ENCODE results near the gene CAB39L. TPM values are rescaled to one million over a fixed set of nuclear protein-coding genes. Genes with fewer than 3 reads are reported as not detected.
A peak's percentile ranks its signal among the peaks of the same experiment; 100 is the strongest.

The CAB39L gene
- total and polyA plus RNA-seq, 2 donors = 7.6 to 7.9 TPM

GRCh38 chr13:49410477-49410876 lies 33.4 kb downstream of the CAB39L start:
- Histone ChIP-seq H3K9me3 (ENCODE audit: control insufficient read depth in 2 of 2, insufficient read depth in 1 of 2, low read length in 1 of 2) (no peaks in the 10 kb centered on the region), H3K27me3 (ENCODE audit: control insufficient read depth in 2 of 2, insufficient read depth in 1 of 2, low read length in 1 of 2) (no peaks in the 10 kb centered on the region), H3K4me1 (ENCODE audit: control insufficient read depth in 2 of 2, insufficient read depth in 2 of 2, low read length in 2 of 2) (no peaks in the 10 kb centered on the region), H3K27ac (ENCODE audit: low read depth in 1 of 2, low read length in 1 of 2) (no peak overlapping the region), H3K36me3 (ENCODE audit: control insufficient read depth in 2 of 2, insufficient read depth in 2 of 2, low read length in 1 of 2) (no peaks in the 10 kb centered on the region), H3K4me3 (ENCODE audit: low read length in 2 of 2) (no peak overlapping the region)
- no peak for DNase-seq (ENCODE audit: low read depth in 6 of 9, low spot score in 9 of 9)

GRCh38 chr13:49410006-49410405 lies 33.9 kb downstream of the CAB39L start:
- Histone ChIP-seq H3K9me3 (ENCODE audit: control insufficient read depth in 2 of 2, insufficient read depth in 1 of 2, low read length in 1 of 2) (no peaks in the 10 kb centered on the region), H3K4me3 (ENCODE audit: low read length in 2 of 2) (no peak overlapping the region), H3K36me3 (ENCODE audit: control insufficient read depth in 2 of 2, insufficient read depth in 2 of 2, low read length in 1 of 2) (no peaks in the 10 kb centered on the region), H3K4me1 (ENCODE audit: control insufficient read depth in 2 of 2, insufficient read depth in 2 of 2, low read length in 2 of 2) (no peaks in the 10 kb centered on the region), H3K27ac (ENCODE audit: low read depth in 1 of 2, low read length in 1 of 2) (no peak overlapping the region), H3K27me3 (ENCODE audit: control insufficient read depth in 2 of 2, insufficient read depth in 1 of 2, low read length in 1 of 2) (no peaks in the 10 kb centered on the region)
- DNase-seq (ENCODE audit: low read depth in 6 of 9, low spot score in 9 of 9) = no peak
- WGBS = 84% methylated on average over 4 of the region's 4 CpGs

GRCh38 chr13:49409008-49409407 lies 34.9 kb downstream of the CAB39L start:
- no peaks in the 10 kb centered on the region for H3K27me3 ChIP-seq (ENCODE audit: control insufficient read depth in 2 of 2, insufficient read depth in 1 of 2, low read length in 1 of 2)
- no peak for DNase-seq (ENCODE audit: low read depth in 6 of 9, low spot score in 9 of 9)
- H3K9me3 ChIP-seq (ENCODE audit: control insufficient read depth in 2 of 2, insufficient read depth in 1 of 2, low read length in 1 of 2) = no peaks in the 10 kb centered on the region
- H3K4me1 ChIP-seq (ENCODE audit: control insufficient read depth in 2 of 2, insufficient read depth in 2 of 2, low read length in 2 of 2) = no peaks in the 10 kb centered on the region
- no peak overlapping the region for H3K27ac ChIP-seq (ENCODE audit: low read depth in 1 of 2, low read length in 1 of 2)
- H3K4me3 ChIP-seq (ENCODE audit: low read length in 2 of 2) = no peak overlapping the region
- no peaks in the 10 kb centered on the region for H3K36me3 ChIP-seq (ENCODE audit: control insufficient read depth in 2 of 2, insufficient read depth in 2 of 2, low read length in 1 of 2)
- 97% methylated on average over 3 of the region's 3 CpGs for WGBS

- no peaks in the 10 kb centered on the region for H3K27me3 ChIP-seq (ENCODE audit: control insufficient read depth in 2 of 2, insufficient read depth in 1 of 2, low read length in 1 of 2)
- H3K36me3 ChIP-seq (ENCODE audit: control insufficient read depth in 2 of 2, insufficient read depth in 2 of 2, low read length in 1 of 2) = no peaks in the 10 kb centered on the region
- H3K4me3 ChIP-seq (ENCODE audit: low read length in 2 of 2) = no peak overlapping the region
- no peak for DNase-seq (ENCODE audit: low read depth in 6 of 9, low spot score in 9 of 9)
- H3K27ac ChIP-seq (ENCODE audit: low read depth in 1 of 2, low read length in 1 of 2) = no peak overlapping the region
- H3K4me1 ChIP-seq (ENCODE audit: control insufficient read depth in 2 of 2, insufficient read depth in 2 of 2, low read length in 2 of 2) = no peaks in the 10 kb centered on the region
- H3K9me3 ChIP-seq (ENCODE audit: control insufficient read depth in 2 of 2, insufficient read depth in 1 of 2, low read length in 1 of 2) = no peaks in the 10 kb centered on the region
- 98% methylated on average over 4 of the region's 4 CpGs for WGBS
Measured at GRCh38 chr13:49407936-49408335, 35.9 kb downstream of the CAB39L start.

GRCh38 chr13:49407068-49407467 lies 36.8 kb downstream of the CAB39L start:
- WGBS = 99% methylated on average over 1 of the region's 1 CpG
- Histone ChIP-seq H3K36me3 (ENCODE audit: control insufficient read depth in 2 of 2, insufficient read depth in 2 of 2, low read length in 1 of 2) (no peaks in the 10 kb centered on the region), H3K9me3 (ENCODE audit: control insufficient read depth in 2 of 2, insufficient read depth in 1 of 2, low read length in 1 of 2) (no peaks in the 10 kb centered on the region), H3K4me3 (ENCODE audit: low read length in 2 of 2) (no peak overlapping the region), H3K27me3 (ENCODE audit: control insufficient read depth in 2 of 2, insufficient read depth in 1 of 2, low read length in 1 of 2) (no peaks in the 10 kb centered on the region), H3K4me1 (ENCODE audit: control insufficient read depth in 2 of 2, insufficient read depth in 2 of 2, low read length in 2 of 2) (no peaks in the 10 kb centered on the region), H3K27ac (ENCODE audit: low read depth in 1 of 2, low read length in 1 of 2) (no peak overlapping the region)
- no peak for DNase-seq (ENCODE audit: low read depth in 6 of 9, low spot score in 9 of 9)

- Histone ChIP-seq H3K36me3 (ENCODE audit: control insufficient read depth in 2 of 2, insufficient read depth in 2 of 2, low read length in 1 of 2) (no peaks in the 10 kb centered on the region), H3K9me3 (ENCODE audit: control insufficient read depth in 2 of 2, insufficient read depth in 1 of 2, low read length in 1 of 2) (no peaks in the 10 kb centered on the region), H3K4me1 (ENCODE audit: control insufficient read depth in 2 of 2, insufficient read depth in 2 of 2, low read length in 2 of 2) (no peaks in the 10 kb centered on the region), H3K27me3 (ENCODE audit: control insufficient read depth in 2 of 2, insufficient read depth in 1 of 2, low read length in 1 of 2) (no peaks in the 10 kb centered on the region), H3K4me3 (ENCODE audit: low read length in 2 of 2) (no peak overlapping the region), H3K27ac (ENCODE audit: low read depth in 1 of 2, low read length in 1 of 2) (no peak overlapping the region)
- 74% methylated on average over 1 of the region's 1 CpG for WGBS
- no peak for DNase-seq (ENCODE audit: low read depth in 6 of 9, low spot score in 9 of 9)
Measured at GRCh38 chr13:49404703-49405020, 39.2 kb downstream of the CAB39L start.

GRCh38 chr13:49403996-49404702 lies 39.7 kb downstream of the CAB39L start:
- 92% methylated on average over 7 of the region's 7 CpGs for WGBS

GRCh38 chr13:49400755-49401659 lies 42.9 kb downstream of the CAB39L start:
- WGBS = 25% methylated on average over 7 of the region's 7 CpGs
- peak in 3 of 9 donors; percentile 7 to 40 (median 16) for DNase-seq (ENCODE audit: low read depth in 6 of 9, low spot score in 9 of 9)
- Histone ChIP-seq H3K27me3 (ENCODE audit: control insufficient read depth in 2 of 2, insufficient read depth in 1 of 2, low read length in 1 of 2) (no peaks in the 10 kb centered on the region), H3K36me3 (ENCODE audit: control insufficient read depth in 2 of 2, insufficient read depth in 2 of 2, low read length in 1 of 2) (no peaks in the 10 kb centered on the region), H3K9me3 (ENCODE audit: control insufficient read depth in 2 of 2, insufficient read depth in 1 of 2, low read length in 1 of 2) (no peaks in the 10 kb centered on the region), H3K27ac (ENCODE audit: low read depth in 1 of 2, low read length in 1 of 2) (peak overlapping the region; percentile 28 to 56), H3K4me3 (ENCODE audit: low read length in 2 of 2) (no peak overlapping the region), H3K4me1 (ENCODE audit: control insufficient read depth in 2 of 2, insufficient read depth in 2 of 2, low read length in 2 of 2) (no peaks in the 10 kb centered on the region)

More at GRCh38 chr13:49403996-49404702, 39.7 kb downstream of the CAB39L start:
- H3K9me3 ChIP-seq (ENCODE audit: control insufficient read depth in 2 of 2, insufficient read depth in 1 of 2, low read length in 1 of 2) = no peaks in the 10 kb centered on the region
- H3K27me3 ChIP-seq (ENCODE audit: control insufficient read depth in 2 of 2, insufficient read depth in 1 of 2, low read length in 1 of 2) = no peaks in the 10 kb centered on the region
- H3K4me3 ChIP-seq (ENCODE audit: low read length in 2 of 2) = no peak overlapping the region
- H3K36me3 ChIP-seq (ENCODE audit: control insufficient read depth in 2 of 2, insufficient read depth in 2 of 2, low read length in 1 of 2) = no peaks in the 10 kb centered on the region
- no peaks in the 10 kb centered on the region for H3K4me1 ChIP-seq (ENCODE audit: control insufficient read depth in 2 of 2, insufficient read depth in 2 of 2, low read length in 2 of 2)
- DNase-seq (ENCODE audit: low read depth in 6 of 9, low spot score in 9 of 9) = no peak
- no peak overlapping the region for H3K27ac ChIP-seq (ENCODE audit: low read depth in 1 of 2, low read length in 1 of 2)

GRCh38 chr13:49399801-49400472 lies 43.9 kb downstream of the CAB39L start:
- Histone ChIP-seq H3K4me1 (ENCODE audit: control insufficient read depth in 2 of 2, insufficient read depth in 2 of 2, low read length in 2 of 2) (no peaks in the 10 kb centered on the region), H3K27ac (ENCODE audit: low read depth in 1 of 2, low read length in 1 of 2) (no peak overlapping the region)
- DNase-seq (ENCODE audit: low read depth in 6 of 9, low spot score in 9 of 9) = no peak

More at GRCh38 chr13:49399801-49400472, 43.9 kb downstream of the CAB39L start:
- no peak overlapping the region for H3K4me3 ChIP-seq (ENCODE audit: low read length in 2 of 2)
- H3K27me3 ChIP-seq (ENCODE audit: control insufficient read depth in 2 of 2, insufficient read depth in 1 of 2, low read length in 1 of 2) = no peaks in the 10 kb centered on the region
- H3K36me3 ChIP-seq (ENCODE audit: control insufficient read depth in 2 of 2, insufficient read depth in 2 of 2, low read length in 1 of 2) = no peaks in the 10 kb centered on the region
- WGBS = 93% methylated on average over 1 of the region's 1 CpG
- no peaks in the 10 kb centered on the region for H3K9me3 ChIP-seq (ENCODE audit: control insufficient read depth in 2 of 2, insufficient read depth in 1 of 2, low read length in 1 of 2)
